GM23338 (cell line): ENCODE results near the gene L1CAM.

Source experiments
- CREB1 ChIP-seq: fragments of 250-450 bp; sonication (Bioruptor Pico); IDR thresholded peaks from 2 replicates; pipeline ENCODE4 v1.5.0; 2020; ENCODE audit warnings: low read depth, mild to moderate bottlenecking, moderate library complexity
- CTCF ChIP-seq, 2 experiments: fragments of 200-600 bp in 1 of 2; sonication (generic) in 1 of 2; conservative IDR thresholded peaks; 2 replicates each; pipeline versions ENCODE4 v1.5.1 to v1.6.1; 2016 to 2017; ENCODE audit warnings: antibody characterized with exemption in 2 of 2, low read depth in 2 of 2, mild to moderate bottlenecking in 2 of 2, moderate library complexity in 1 of 2
- ETS1 ChIP-seq: IDR thresholded peaks from 2 replicates; pipeline ENCODE4 v1.6.1; 2016; ENCODE audit warnings: antibody characterized with exemption
- EZH2 ChIP-seq: fragments of 200-600 bp; sonication (generic); IDR thresholded peaks from one replicate; pipeline ENCODE4 v1.8.0; 2017; ENCODE audit warnings: antibody characterized with exemption, mild to moderate bottlenecking, low read depth; ENCODE audit not compliant: unreplicated experiment
- EZH2phosphoT487 ChIP-seq: fragments of 200-600 bp; sonication (generic); IDR thresholded peaks from one replicate; pipeline ENCODE4 v1.8.1; 2018; ENCODE audit warnings: antibody characterized with exemption; ENCODE audit not compliant: unreplicated experiment
- JUNB ChIP-seq: IDR thresholded peaks from one replicate; pipeline ENCODE4 v1.6.1; 2016; ENCODE audit warnings: antibody characterized with exemption; ENCODE audit not compliant: unreplicated experiment
- NANOG ChIP-seq: IDR thresholded peaks from 2 replicates; pipeline ENCODE4 v1.6.1; 2016; ENCODE audit warnings: antibody characterized with exemption, borderline replicate concordance
- POLR2AphosphoS5 ChIP-seq: IDR thresholded peaks from 2 replicates; pipeline ENCODE4 v1.6.1; 2016; ENCODE audit warnings: antibody characterized with exemption, low read depth
- REST ChIP-seq: IDR thresholded peaks from one replicate; pipeline ENCODE4 v1.6.1; 2018; ENCODE audit warnings: antibody characterized with exemption; ENCODE audit not compliant: unreplicated experiment
- STAT1 ChIP-seq: IDR thresholded peaks from one replicate; pipeline ENCODE4 v1.6.1; 2016; ENCODE audit warnings: antibody characterized with exemption; ENCODE audit not compliant: unreplicated experiment
- ZNF114 ChIP-seq: fragments of 250-450 bp; sonication (Bioruptor Pico); IDR thresholded peaks from 2 replicates; pipeline ENCODE4 v1.5.0; 2020; ENCODE audit warnings: mild to moderate bottlenecking, moderate library complexity
- ZNF331 ChIP-seq: fragments of 250-450 bp; sonication (Bioruptor Pico); IDR thresholded peaks from 2 replicates; pipeline ENCODE4 v1.5.0; 2020; ENCODE audit warnings: low read depth, mild to moderate bottlenecking, moderate library complexity

- TF ChIP-seq CTCF (conservative IDR thresholded peaks at IDR 0.05; ENCODE audit: low read depth in 2 of 2) = no peak
- TF ChIP-seq REST = no peak
- TF ChIP-seq STAT1 = no peak
- no peak for TF ChIP-seq EZH2
- no peak for TF ChIP-seq EZH2phosphoT487
- TF ChIP-seq POLR2AphosphoS5 = no peak
- no peak for TF ChIP-seq ETS1
- TF ChIP-seq CREB1 = no peak
- TF ChIP-seq JUNB = no peak
- TF ChIP-seq ZNF114 = no peak
- TF ChIP-seq ZNF331 = no peak
- no peak for TF ChIP-seq NANOG
These were observed 17.1 kb downstream of the L1CAM start for GRCh38 chrX:153868576-153869472.
